ENCODE data around the gene APOBEC4. TPM values are rescaled to one million over a fixed set of nuclear protein-coding genes. Genes with fewer than 3 reads are reported as not detected.

The APOBEC4 gene
- total RNA-seq, 1 experiment from 2014 or later = not detected

DNA sequence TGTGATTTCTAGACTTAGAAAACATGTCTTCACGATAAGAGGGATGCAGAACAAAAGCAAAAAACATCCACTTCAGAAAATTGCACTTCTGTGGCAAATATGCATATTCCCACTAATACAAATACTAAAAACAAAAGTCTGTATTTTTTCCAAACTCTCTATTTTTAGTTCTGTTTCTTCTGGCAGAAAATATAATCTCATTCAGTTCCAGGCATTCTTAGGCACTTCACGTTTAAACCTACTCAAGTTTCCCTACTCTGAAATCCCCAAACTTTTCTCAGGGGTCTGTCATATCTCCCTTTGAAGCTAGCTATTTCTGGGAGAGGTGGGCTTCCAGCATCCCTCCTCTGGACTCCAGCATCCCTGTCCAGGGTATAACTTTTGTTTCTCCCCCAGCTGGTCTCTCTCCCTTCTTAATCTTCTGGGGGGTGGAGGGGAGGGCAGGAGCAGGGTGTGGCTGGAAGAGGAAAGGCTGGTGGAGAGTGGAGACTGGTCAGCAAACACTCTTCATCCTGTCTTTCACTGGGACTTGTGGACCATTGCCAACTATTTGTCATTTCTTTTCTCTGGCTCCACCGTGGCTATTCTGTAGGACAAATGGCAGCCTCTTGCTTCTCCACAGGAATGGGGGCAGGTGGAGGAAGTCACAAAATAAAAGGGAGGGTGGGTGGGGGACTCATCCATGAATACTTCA, 43.2 kb downstream of the APOBEC4 start:
- CTCF ChIA-PET = interaction anchor here (1.0 kb wide), 2 partner anchors 75 to 306 kb away, joined by 3 to 5 read pairs; no protein-coding TSS in a partner anchor
- BruUV-seq (replicated peaks) = no TSS peak
- in situ Hi-C loops (cut with HindIII; ENCODE audit: low pct_unique_long_range_greater_than_20kb, low sequenced_read_pairs) = no loop called here
- Histone ChIP-seq H3K27me3 (ENCODE audit: control insufficient read depth, insufficient read depth, low read length) (no peaks in the 10 kb centered on the region), H3K4me3 (ENCODE audit: low read depth in 2 of 2, low read length in 2 of 2) (no peak overlapping the region), H3K9me3 (ENCODE audit: control insufficient read depth, insufficient read depth, low read depth, low read length) (no peaks in the 10 kb centered on the region), H3K4me1 (ENCODE audit: control insufficient read depth, insufficient read depth, low read length) (no peaks in the 10 kb centered on the region), H3K36me3 (ENCODE audit: control insufficient read depth, insufficient read depth, low read length) (no peaks in the 10 kb centered on the region), H3K27ac (ENCODE audit: low read length) (no peak overlapping the region)
- TF ChIP-seq, protein P1, sequence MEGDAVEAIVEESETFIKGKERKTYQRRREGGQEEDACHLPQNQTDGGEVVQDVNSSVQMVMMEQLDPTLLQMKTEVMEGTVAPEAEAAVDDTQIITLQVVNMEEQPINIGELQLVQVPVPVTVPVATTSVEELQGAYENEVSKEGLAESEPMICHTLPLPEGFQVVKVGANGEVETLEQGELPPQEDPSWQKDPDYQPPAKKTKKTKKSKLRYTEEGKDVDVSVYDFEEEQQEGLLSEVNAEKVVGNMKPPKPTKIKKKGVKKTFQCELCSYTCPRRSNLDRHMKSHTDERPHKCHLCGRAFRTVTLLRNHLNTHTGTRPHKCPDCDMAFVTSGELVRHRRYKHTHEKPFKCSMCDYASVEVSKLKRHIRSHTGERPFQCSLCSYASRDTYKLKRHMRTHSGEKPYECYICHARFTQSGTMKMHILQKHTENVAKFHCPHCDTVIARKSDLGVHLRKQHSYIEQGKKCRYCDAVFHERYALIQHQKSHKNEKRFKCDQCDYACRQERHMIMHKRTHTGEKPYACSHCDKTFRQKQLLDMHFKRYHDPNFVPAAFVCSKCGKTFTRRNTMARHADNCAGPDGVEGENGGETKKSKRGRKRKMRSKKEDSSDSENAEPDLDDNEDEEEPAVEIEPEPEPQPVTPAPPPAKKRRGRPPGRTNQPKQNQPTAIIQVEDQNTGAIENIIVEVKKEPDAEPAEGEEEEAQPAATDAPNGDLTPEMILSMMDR (IDR thresholded peaks at IDR 0.05) = no peak
- POLR2A ChIA-PET = interaction anchor here (0.6 kb wide), 1 partner anchor 139 kb away, joined by 7 read pairs; no protein-coding TSS in a partner anchor
- intact Hi-C loops (cut with micrococcal nuclease; ENCODE audit: unreplicated experiment) = no loop called here
- no peak for DNase-seq (ENCODE audit: low read depth, low spot score)
- no peak for ATAC-seq

DNA sequence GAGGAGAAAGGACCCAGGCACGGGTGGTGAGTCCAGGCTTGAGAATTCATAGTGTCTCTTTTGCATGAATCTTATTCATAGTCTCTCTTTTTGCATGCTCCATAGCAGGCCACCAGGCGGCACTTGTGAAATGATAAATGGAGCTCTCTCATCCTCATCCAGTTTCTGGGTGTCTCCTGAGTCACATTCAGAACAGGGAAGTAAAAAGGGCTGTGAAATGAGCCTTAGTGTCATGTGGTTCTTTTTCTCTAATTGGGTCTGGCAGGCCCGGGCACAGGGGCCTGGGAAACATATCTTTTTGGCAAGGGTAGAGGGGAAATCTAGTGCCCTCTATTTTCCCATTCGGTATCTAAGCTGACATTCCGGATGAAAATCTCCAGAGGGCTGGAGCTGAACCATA, 43.8 kb downstream of the APOBEC4 start:
- H3K9me3 ChIP-seq (ENCODE audit: control insufficient read depth, insufficient read depth, low read depth, low read length) = no peaks in the 10 kb centered on the region
- no TSS peak for BruUV-seq (replicated peaks)
- ATAC-seq = no peak
- DNase-seq (ENCODE audit: low read depth, low spot score) = no peak
- ChIA-PET POLR2A (interaction anchor here (0.6 kb wide), 1 partner anchor 138 kb away, joined by 7 read pairs; no protein-coding TSS in a partner anchor), CTCF (interaction anchor here (1.0 kb wide), 2 partner anchors 76 to 307 kb away, joined by 3 to 5 read pairs; no protein-coding TSS in a partner anchor)
- H3K36me3 ChIP-seq (ENCODE audit: control insufficient read depth, insufficient read depth, low read length) = no peaks in the 10 kb centered on the region
- no peaks in the 10 kb centered on the region for H3K27me3 ChIP-seq (ENCODE audit: control insufficient read depth, insufficient read depth, low read length)
- intact Hi-C loops (cut with micrococcal nuclease; ENCODE audit: unreplicated experiment) (no loop called here), in situ Hi-C loops (cut with HindIII; ENCODE audit: low pct_unique_long_range_greater_than_20kb, low sequenced_read_pairs) (no loop called here)
- no peak overlapping the region for H3K27ac ChIP-seq (ENCODE audit: low read length)
- no peaks in the 10 kb centered on the region for H3K4me1 ChIP-seq (ENCODE audit: control insufficient read depth, insufficient read depth, low read length)
- TF ChIP-seq, protein P1 (IDR thresholded peaks at IDR 0.05) = peak; percentile 72
- TF ChIP-seq, protein P2, sequence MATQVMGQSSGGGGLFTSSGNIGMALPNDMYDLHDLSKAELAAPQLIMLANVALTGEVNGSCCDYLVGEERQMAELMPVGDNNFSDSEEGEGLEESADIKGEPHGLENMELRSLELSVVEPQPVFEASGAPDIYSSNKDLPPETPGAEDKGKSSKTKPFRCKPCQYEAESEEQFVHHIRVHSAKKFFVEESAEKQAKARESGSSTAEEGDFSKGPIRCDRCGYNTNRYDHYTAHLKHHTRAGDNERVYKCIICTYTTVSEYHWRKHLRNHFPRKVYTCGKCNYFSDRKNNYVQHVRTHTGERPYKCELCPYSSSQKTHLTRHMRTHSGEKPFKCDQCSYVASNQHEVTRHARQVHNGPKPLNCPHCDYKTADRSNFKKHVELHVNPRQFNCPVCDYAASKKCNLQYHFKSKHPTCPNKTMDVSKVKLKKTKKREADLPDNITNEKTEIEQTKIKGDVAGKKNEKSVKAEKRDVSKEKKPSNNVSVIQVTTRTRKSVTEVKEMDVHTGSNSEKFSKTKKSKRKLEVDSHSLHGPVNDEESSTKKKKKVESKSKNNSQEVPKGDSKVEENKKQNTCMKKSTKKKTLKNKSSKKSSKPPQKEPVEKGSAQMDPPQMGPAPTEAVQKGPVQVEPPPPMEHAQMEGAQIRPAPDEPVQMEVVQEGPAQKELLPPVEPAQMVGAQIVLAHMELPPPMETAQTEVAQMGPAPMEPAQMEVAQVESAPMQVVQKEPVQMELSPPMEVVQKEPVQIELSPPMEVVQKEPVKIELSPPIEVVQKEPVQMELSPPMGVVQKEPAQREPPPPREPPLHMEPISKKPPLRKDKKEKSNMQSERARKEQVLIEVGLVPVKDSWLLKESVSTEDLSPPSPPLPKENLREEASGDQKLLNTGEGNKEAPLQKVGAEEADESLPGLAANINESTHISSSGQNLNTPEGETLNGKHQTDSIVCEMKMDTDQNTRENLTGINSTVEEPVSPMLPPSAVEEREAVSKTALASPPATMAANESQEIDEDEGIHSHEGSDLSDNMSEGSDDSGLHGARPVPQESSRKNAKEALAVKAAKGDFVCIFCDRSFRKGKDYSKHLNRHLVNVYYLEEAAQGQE (IDR thresholded peaks at IDR 0.05; ENCODE audit: insufficient read depth in 1 of 2, low read depth in 2 of 2, low read length in 1 of 2) = no peak
- H3K4me3 ChIP-seq (ENCODE audit: low read depth in 2 of 2, low read length in 2 of 2) = no peak overlapping the region

Measured in Panc1 (cell line).